Measurements from ENCODE around the gene SNAP29.
A peak's percentile ranks its signal among the peaks of the same experiment; 100 is the strongest.
"Not testable (repeated sequence)": the region's sequence is repeated elsewhere in the genome, so short reads cannot be mapped to it uniquely, and the experiment has no call there.

The SNAP29 gene

GRCh38 chr22:20867179-20868024 lies 8.6 kb downstream of the SNAP29 start:
- no peak for DNase-seq

- no peak for DNase-seq
Measured at GRCh38 chr22:20868025-20868962, 9.5 kb downstream of the SNAP29 start.

- no peak for DNase-seq
Measured at GRCh38 chr22:20869234-20869633, 10.4 kb downstream of the SNAP29 start.

- no peak for DNase-seq
Measured at GRCh38 chr22:20873214-20873613, 14.4 kb downstream of the SNAP29 start.

GRCh38 chr22:20875296-20875695 lies 16.5 kb downstream of the SNAP29 start:
- DNase-seq, result no peak

- no peak for DNase-seq
Measured at GRCh38 chr22:20877715-20878114, 18.9 kb downstream of the SNAP29 start.

- DNase-seq, result no peak
Measured at GRCh38 chr22:20881231-20881630, 22.4 kb downstream of the SNAP29 start.

- no peak for DNase-seq
Measured at GRCh38 chr22:20881869-20882815, 23.3 kb downstream of the SNAP29 start.

- DNase-seq, result no peak
Measured at GRCh38 chr22:20882855-20883254, 24.0 kb downstream of the SNAP29 start.

GRCh38 chr22:20884454-20884853 lies 25.6 kb downstream of the SNAP29 start:
- DNase-seq, result no peak

GRCh38 chr22:20885017-20885556 lies 26.3 kb downstream of the SNAP29 start:
- DNase-seq, result no peak

- peak; percentile 35 for DNase-seq
Measured at GRCh38 chr22:20885557-20886323, 26.9 kb downstream of the SNAP29 start.

- DNase-seq, result no peak
Measured at GRCh38 chr22:20887375-20887774, 28.6 kb downstream of the SNAP29 start.

- no peak for DNase-seq
Measured at GRCh38 chr22:20889025-20889704, 30.4 kb downstream of the SNAP29 start.

GRCh38 chr22:20889904-20890540 lies 31.2 kb downstream of the SNAP29 start:
- no peak for DNase-seq

- DNase-seq, result no peak
Measured at GRCh38 chr22:20890975-20891374, 32.2 kb downstream of the SNAP29 start.

- DNase-seq, result not testable (repeated sequence)
Measured at GRCh38 chr22:20897737-20898136, 38.9 kb downstream of the SNAP29 start.

- no peak for DNase-seq
Measured at GRCh38 chr22:20899827-20900423, 41.1 kb downstream of the SNAP29 start.

- not testable (repeated sequence) for DNase-seq
Measured at GRCh38 chr22:20901093-20902033, 42.6 kb downstream of the SNAP29 start.

Data from CD4-positive, alpha-beta T cell treated with Interleukin-21 for 1 hour (primary cell).